ENCODE results near the gene S100A6. TPM values are rescaled to one million over a fixed set of nuclear protein-coding genes. Genes with fewer than 3 reads are reported as not detected.
"Not testable (repeated sequence)": the region's sequence is repeated elsewhere in the genome, so short reads cannot be mapped to it uniquely, and the experiment has no call there.

Gene S100A6
- total RNA-seq, 1 experiment from 2014 or later, result 106 TPM

DNA sequence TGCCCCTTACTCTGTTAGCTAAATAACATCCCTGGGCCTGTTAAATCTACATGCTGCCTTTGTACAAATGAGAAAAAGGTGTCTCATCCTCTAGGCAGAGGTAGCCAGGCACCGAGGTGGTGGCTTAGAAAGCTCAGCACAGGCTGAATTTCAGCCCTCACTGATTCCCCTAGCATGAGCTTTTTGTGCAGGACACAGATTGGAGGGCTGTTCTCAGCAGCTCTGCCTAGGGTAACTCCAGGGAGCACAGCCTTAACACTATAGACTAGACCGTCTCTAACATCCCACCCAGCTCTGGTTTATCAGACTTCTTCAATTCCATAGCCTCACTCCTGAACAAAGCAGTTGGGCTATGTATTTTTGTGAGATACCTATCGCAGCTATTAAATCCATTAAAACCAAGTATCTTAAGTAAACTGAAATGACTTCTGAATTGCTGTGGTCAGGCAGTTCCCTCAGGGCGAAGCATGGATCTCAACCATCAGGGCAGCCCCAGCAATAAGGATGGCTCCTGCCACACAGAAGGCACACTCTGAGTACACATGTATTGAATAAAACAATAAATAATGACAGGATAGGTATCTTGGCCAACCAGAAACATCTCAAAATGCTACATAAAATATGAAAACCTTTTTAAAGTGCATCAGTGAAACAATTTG is 14.8 kb downstream of the S100A6 start:
- ChIA-PET CTCF (interaction anchor here (0.9 to 1.1 kb wide), 2 partner anchors 10 to 12 kb away, joined by 3 read pairs; no protein-coding TSS in a partner anchor), POLR2A (ENCODE audit: low non-redundant PET) (no interaction called here)
- Histone ChIP-seq H3K4me3 (ENCODE audit: low read depth, low read length, poor library complexity, severe bottlenecking) (no peak overlapping the region), H3K27ac (ENCODE audit: low read depth, low read length, poor library complexity, severe bottlenecking) (no peak overlapping the region), H3K27me3 (replicated peaks; ENCODE audit: insufficient read depth, low read depth, low read length, poor library complexity) (no peaks in the 10 kb centered on the region), H3K36me3 (ENCODE audit: insufficient read depth, low read length, poor library complexity, severe bottlenecking) (no peaks in the 10 kb centered on the region), H3K4me1 (ENCODE audit: insufficient read depth, low read length, poor library complexity, severe bottlenecking) (no peaks in the 10 kb centered on the region), H3K9me3 (ENCODE audit: low read depth, low read length, poor library complexity, severe bottlenecking) (no peaks in the 10 kb centered on the region)
- TF ChIP-seq EZH2 (IDR thresholded peaks at IDR 0.05; ENCODE audit: borderline replicate concordance, low read depth, low read length, poor library complexity, severe bottlenecking), result no peak
- TF ChIP-seq, protein P1, sequence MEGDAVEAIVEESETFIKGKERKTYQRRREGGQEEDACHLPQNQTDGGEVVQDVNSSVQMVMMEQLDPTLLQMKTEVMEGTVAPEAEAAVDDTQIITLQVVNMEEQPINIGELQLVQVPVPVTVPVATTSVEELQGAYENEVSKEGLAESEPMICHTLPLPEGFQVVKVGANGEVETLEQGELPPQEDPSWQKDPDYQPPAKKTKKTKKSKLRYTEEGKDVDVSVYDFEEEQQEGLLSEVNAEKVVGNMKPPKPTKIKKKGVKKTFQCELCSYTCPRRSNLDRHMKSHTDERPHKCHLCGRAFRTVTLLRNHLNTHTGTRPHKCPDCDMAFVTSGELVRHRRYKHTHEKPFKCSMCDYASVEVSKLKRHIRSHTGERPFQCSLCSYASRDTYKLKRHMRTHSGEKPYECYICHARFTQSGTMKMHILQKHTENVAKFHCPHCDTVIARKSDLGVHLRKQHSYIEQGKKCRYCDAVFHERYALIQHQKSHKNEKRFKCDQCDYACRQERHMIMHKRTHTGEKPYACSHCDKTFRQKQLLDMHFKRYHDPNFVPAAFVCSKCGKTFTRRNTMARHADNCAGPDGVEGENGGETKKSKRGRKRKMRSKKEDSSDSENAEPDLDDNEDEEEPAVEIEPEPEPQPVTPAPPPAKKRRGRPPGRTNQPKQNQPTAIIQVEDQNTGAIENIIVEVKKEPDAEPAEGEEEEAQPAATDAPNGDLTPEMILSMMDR (conservative IDR thresholded peaks at IDR 0.05; ENCODE audit: low read depth, low read length), result no peak
- no peak for DNase-seq (ENCODE audit: low spot score)
- intact Hi-C loops (cut with micrococcal nuclease; ENCODE audit: unreplicated experiment), result no loop called here
- no TSS peak for BruUV-seq (replicated peaks)

DNA sequence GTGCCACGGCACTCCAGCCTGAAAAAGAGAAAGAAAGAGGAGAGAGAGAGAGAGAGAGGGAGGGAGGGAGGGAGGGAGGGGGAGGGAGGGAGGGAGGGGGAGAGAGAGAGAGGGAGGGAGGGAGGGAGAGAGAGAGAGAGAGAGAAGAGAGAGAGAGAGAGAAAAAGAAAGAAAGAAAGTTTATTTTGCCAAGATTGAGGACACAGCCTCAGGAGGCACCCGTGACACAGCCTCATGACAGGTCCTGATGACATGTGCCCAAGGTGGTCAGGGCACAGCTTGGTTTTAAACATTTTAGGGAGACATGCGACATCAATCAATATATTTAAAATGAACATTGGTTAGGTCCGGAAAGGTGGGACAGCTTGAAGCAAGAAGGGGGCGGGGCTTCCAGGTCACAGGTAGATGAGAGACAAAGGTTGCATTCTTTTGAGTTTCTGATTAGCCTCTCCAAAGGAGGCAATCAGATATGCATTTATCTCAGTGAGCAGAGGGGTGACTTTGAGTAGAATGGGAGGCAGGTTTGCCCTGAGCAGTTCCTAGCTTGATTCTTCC is 15.6 kb downstream of the S100A6 start:
- intact Hi-C loops (cut with micrococcal nuclease; ENCODE audit: unreplicated experiment); H3K27me3 ChIP-seq (replicated peaks; ENCODE audit: insufficient read depth, low read depth, low read length, poor library complexity); DNase-seq (ENCODE audit: low spot score); H3K27ac ChIP-seq (ENCODE audit: low read depth, low read length, poor library complexity, severe bottlenecking); BruUV-seq (replicated peaks); H3K9me3 ChIP-seq (ENCODE audit: low read depth, low read length, poor library complexity, severe bottlenecking); POLR2A ChIA-PET (ENCODE audit: low non-redundant PET); H3K36me3 ChIP-seq (ENCODE audit: insufficient read depth, low read length, poor library complexity, severe bottlenecking); H3K4me1 ChIP-seq (ENCODE audit: insufficient read depth, low read length, poor library complexity, severe bottlenecking); H3K4me3 ChIP-seq (ENCODE audit: low read depth, low read length, poor library complexity, severe bottlenecking): not testable (repeated sequence)
- CTCF ChIA-PET, result interaction anchor here (0.9 to 1.1 kb wide), 2 partner anchors 10 to 12 kb away, joined by 3 read pairs; no protein-coding TSS in a partner anchor

DNA sequence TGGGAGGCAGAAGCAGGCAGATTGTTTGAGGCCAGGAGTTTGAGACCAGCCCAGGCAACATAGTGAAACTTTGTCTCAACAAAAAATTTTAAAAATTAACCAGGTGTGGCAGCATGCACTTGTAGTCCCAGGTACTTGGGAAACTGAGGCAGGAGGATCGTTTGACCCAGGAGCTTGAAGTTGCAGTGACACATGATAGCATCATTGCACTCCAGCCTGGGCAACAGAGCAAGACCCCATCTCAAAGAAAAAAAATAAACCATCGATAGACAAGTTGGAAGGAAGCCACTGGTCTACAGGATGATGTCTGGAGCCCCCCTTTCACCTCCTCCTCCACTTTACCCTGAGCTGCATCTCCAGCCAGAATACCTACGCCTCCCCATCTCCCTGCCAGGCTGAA is 16.5 kb downstream of the S100A6 start:
- no peaks in the 10 kb centered on the region for H3K36me3 ChIP-seq (ENCODE audit: insufficient read depth, low read length, poor library complexity, severe bottlenecking)
- POLR2A ChIA-PET (ENCODE audit: low non-redundant PET), result no interaction called here
- DNase-seq (ENCODE audit: low spot score), result no peak
- no peaks in the 10 kb centered on the region for H3K27me3 ChIP-seq (replicated peaks; ENCODE audit: insufficient read depth, low read depth, low read length, poor library complexity)
- H3K4me3 ChIP-seq (ENCODE audit: low read depth, low read length, poor library complexity, severe bottlenecking), result no peak overlapping the region
- TF ChIP-seq, protein P1 (conservative IDR thresholded peaks at IDR 0.05; ENCODE audit: low read depth, low read length), result no peak
- TF ChIP-seq EZH2 (IDR thresholded peaks at IDR 0.05; ENCODE audit: borderline replicate concordance, low read depth, low read length, poor library complexity, severe bottlenecking), result no peak
- no TSS peak for BruUV-seq (replicated peaks)
- no peaks in the 10 kb centered on the region for H3K9me3 ChIP-seq (ENCODE audit: low read depth, low read length, poor library complexity, severe bottlenecking)
- CTCF ChIA-PET, result no interaction called here
- intact Hi-C loops (cut with micrococcal nuclease; ENCODE audit: unreplicated experiment), result loop anchor here (10.0 kb wide), 2 partner anchors 256 to 466 kb away; partner anchors contain the start of genes RAB13 and SLC27A3
- H3K27ac ChIP-seq (ENCODE audit: low read depth, low read length, poor library complexity, severe bottlenecking), result no peak overlapping the region
- no peaks in the 10 kb centered on the region for H3K4me1 ChIP-seq (ENCODE audit: insufficient read depth, low read length, poor library complexity, severe bottlenecking)
